Activated CD8-positive, alpha-beta T cell treated with anti-CD3 and anti-CD28 coated beads for 36 hours (primary cell): Measurements from ENCODE around the gene WRAP73. TPM values are rescaled to one million over a fixed set of nuclear protein-coding genes. Genes with fewer than 3 reads are reported as not detected.
A peak's percentile ranks its signal among the peaks of the same experiment; 100 is the strongest.

Source experiments
- ATAC-seq: fragments of 200-7000 bp; cut with Tn5 transposase; one replicate; pipeline ENCODE4 v1.10.0; 2021; ENCODE audit warnings: mild to moderate bottlenecking, moderate library complexity
- CTCF ChIA-PET: fragments of 350-600 bp; sonication (Branson Sonifier 250); formaldehyde crosslinking; loops from one replicate; lab custom pipeline; 2021; ENCODE audit warnings: antibody characterized with exemption; lab: Charles Lee
- POLR2A ChIA-PET: fragments of 350-600 bp; sonication (Branson Sonifier 250); formaldehyde crosslinking; loops from one replicate; lab custom pipeline; 2021; ENCODE audit warnings: antibody characterized with exemption; lab: Charles Lee
- DNase-seq: peaks from one replicate; pipeline ENCODE4 v3.0.0-alpha.2; 2020
- H3K27ac Mint-ChIP-seq: one replicate; pipeline ENCODE4 v1.8.0; 2021; ENCODE audit warnings: mild to moderate bottlenecking, mixed read lengths
- H3K27me3 Mint-ChIP-seq: one replicate; pipeline ENCODE4 v1.8.0; 2021; ENCODE audit warnings: mixed read lengths
- H3K36me3 Mint-ChIP-seq: one replicate; pipeline ENCODE4 v1.8.0; 2021; ENCODE audit warnings: low read depth, mixed read lengths
- H3K4me1 Mint-ChIP-seq: one replicate; pipeline ENCODE4 v1.8.0; 2021; ENCODE audit warnings: low read depth, mixed read lengths
- H3K4me3 Mint-ChIP-seq: one replicate; pipeline ENCODE4 v1.8.0; 2021; ENCODE audit warnings: mild to moderate bottlenecking, moderate library complexity, mixed read lengths
- H3K9me3 Mint-ChIP-seq: one replicate; pipeline ENCODE4 v1.8.0; 2021; ENCODE audit warnings: mixed read lengths
- CTCF ChIP-seq: fragments of 200-600 bp; IDR thresholded peaks from one replicate; pipeline ENCODE4 v1.8.0; 2022; ENCODE audit warnings: antibody characterized with exemption, mild to moderate bottlenecking
- intact Hi-C: fragments of 100-400 bp; cut with micrococcal nuclease; formaldehyde crosslinking; loops from one replicate; pipeline ENCODE4 v1.10.0; 2022
- total RNA-seq, 2 experiments: library from RNA; stranded (reverse); gene quantifications; one replicate each; pipeline ENCODE4 v1.2.3, GENCODE V29; 2021

WRAP73 gene
- total RNA-seq, 2 experiments from 2014 or later: 34.2 to 35.4 TPM

GRCh38 chr1:3663999-3664699 lies 14.2 kb upstream of the WRAP73 start:
- TF ChIP-seq CTCF: no peak
- ChIA-PET CTCF (no interaction called here), POLR2A (no interaction called here)
- no peak for DNase-seq
- intact Hi-C loops: no loop called here
- Mint-ChIP-seq H3K9me3 (no peaks in the 10 kb centered on the region), H3K4me3 (no peak overlapping the region), H3K4me1 (peaks cover 5% of the 10 kb centered on the region), H3K36me3 (no peaks in the 10 kb centered on the region), H3K27me3 (peaks cover 24% of the 10 kb centered on the region), H3K27ac (no peak overlapping the region)
- no peak for ATAC-seq

GRCh38 chr1:3662080-3662671 lies 12.3 kb upstream of the WRAP73 start:
- intact Hi-C loops: no loop called here
- Mint-ChIP-seq H3K9me3 (no peaks in the 10 kb centered on the region), H3K4me1 (peaks cover 5% of the 10 kb centered on the region), H3K4me3 (no peak overlapping the region), H3K27ac (no peak overlapping the region), H3K27me3 (peaks cover 32% of the 10 kb centered on the region), H3K36me3 (no peaks in the 10 kb centered on the region)
- ATAC-seq (no peak), DNase-seq (no peak)
- POLR2A ChIA-PET: interaction anchor here (0.6 to 0.9 kb wide), 2 partner anchors 13 to 35 kb away, joined by 3 read pairs; partner anchors contain the start of gene WRAP73
- no peak for TF ChIP-seq CTCF
- CTCF ChIA-PET: interaction anchor here (1.0 to 1.2 kb wide), 2 partner anchors 62 to 209 kb away, joined by 3 to 5 read pairs; no protein-coding TSS in a partner anchor

- TF ChIP-seq CTCF: no peak
- Mint-ChIP-seq H3K9me3 (no peaks in the 10 kb centered on the region), H3K27me3 (peaks cover 29% of the 10 kb centered on the region), H3K27ac (no peak overlapping the region), H3K36me3 (no peaks in the 10 kb centered on the region), H3K4me1 (peaks cover 9% of the 10 kb centered on the region), H3K4me3 (no peak overlapping the region)
- intact Hi-C loops: no loop called here
- ChIA-PET CTCF (interaction anchor here (1.0 to 1.2 kb wide), 2 partner anchors 63 to 209 kb away, joined by 3 to 5 read pairs; no protein-coding TSS in a partner anchor), POLR2A (interaction anchor here (0.6 kb wide), 1 partner anchor 35 kb away, joined by 3 read pairs; no protein-coding TSS in a partner anchor)
- ATAC-seq: no peak
- DNase-seq: no peak
These were observed 11.7 kb upstream of the WRAP73 start for GRCh38 chr1:3661631-3662030.

GRCh38 chr1:3660704-3661103 lies 10.8 kb upstream of the WRAP73 start:
- no peak overlapping the region for H3K4me3 Mint-ChIP-seq
- ATAC-seq (peak; percentile 37), DNase-seq (no peak)
- intact Hi-C loops: no loop called here
- peaks cover 15% of the 10 kb centered on the region for H3K4me1 Mint-ChIP-seq
- ChIA-PET POLR2A (no interaction called here), CTCF (interaction anchor here (0.9 to 1.4 kb wide), 3 partner anchors 15 to 208 kb away, joined by 3 read pairs; no protein-coding TSS in a partner anchor)
- H3K27ac Mint-ChIP-seq: no peak overlapping the region
- TF ChIP-seq CTCF: no peak
- peaks cover 27% of the 10 kb centered on the region for H3K27me3 Mint-ChIP-seq
- H3K36me3 Mint-ChIP-seq: no peaks in the 10 kb centered on the region
- H3K9me3 Mint-ChIP-seq: no peaks in the 10 kb centered on the region

GRCh38 chr1:3659093-3659492 lies 9.2 kb upstream of the WRAP73 start:
- ATAC-seq (no peak), DNase-seq (no peak)
- CTCF ChIA-PET: interaction anchor here (1.0 kb wide), 1 partner anchor 68 kb away, joined by 3 read pairs; no protein-coding TSS in a partner anchor
- Mint-ChIP-seq H3K4me3 (no peak overlapping the region), H3K27ac (no peak overlapping the region), H3K36me3 (no peaks in the 10 kb centered on the region), H3K4me1 (peaks cover 15% of the 10 kb centered on the region), H3K9me3 (no peaks in the 10 kb centered on the region), H3K27me3 (peaks cover 42% of the 10 kb centered on the region)
- intact Hi-C loops: no loop called here
- POLR2A ChIA-PET: no interaction called here
- TF ChIP-seq CTCF: no peak
